NB4 (cell line): Measurements from ENCODE around the gene ABLIM2.

ENCODE experiments used
- MAX ChIP-seq: IDR thresholded peaks from 2 replicates; pipeline ENCODE4 v1.6.1; 2011; ENCODE audit warnings: low read depth, low read length
- POLR2A ChIP-seq: IDR thresholded peaks from 2 replicates; pipeline ENCODE4 v1.6.1; 2011; ENCODE audit warnings: mild to moderate bottlenecking; ENCODE audit not compliant: insufficient read length; ENCODE audit errors: extremely low read depth
- TF ChIP-seq, protein P1 (sequence below): IDR thresholded peaks from one replicate; pipeline ENCODE4 v1.5.1; 2012; ENCODE audit warnings: low read depth, low read length

- TF ChIP-seq, protein P1, sequence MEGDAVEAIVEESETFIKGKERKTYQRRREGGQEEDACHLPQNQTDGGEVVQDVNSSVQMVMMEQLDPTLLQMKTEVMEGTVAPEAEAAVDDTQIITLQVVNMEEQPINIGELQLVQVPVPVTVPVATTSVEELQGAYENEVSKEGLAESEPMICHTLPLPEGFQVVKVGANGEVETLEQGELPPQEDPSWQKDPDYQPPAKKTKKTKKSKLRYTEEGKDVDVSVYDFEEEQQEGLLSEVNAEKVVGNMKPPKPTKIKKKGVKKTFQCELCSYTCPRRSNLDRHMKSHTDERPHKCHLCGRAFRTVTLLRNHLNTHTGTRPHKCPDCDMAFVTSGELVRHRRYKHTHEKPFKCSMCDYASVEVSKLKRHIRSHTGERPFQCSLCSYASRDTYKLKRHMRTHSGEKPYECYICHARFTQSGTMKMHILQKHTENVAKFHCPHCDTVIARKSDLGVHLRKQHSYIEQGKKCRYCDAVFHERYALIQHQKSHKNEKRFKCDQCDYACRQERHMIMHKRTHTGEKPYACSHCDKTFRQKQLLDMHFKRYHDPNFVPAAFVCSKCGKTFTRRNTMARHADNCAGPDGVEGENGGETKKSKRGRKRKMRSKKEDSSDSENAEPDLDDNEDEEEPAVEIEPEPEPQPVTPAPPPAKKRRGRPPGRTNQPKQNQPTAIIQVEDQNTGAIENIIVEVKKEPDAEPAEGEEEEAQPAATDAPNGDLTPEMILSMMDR, result no peak
- no peak for TF ChIP-seq MAX
- TF ChIP-seq POLR2A, result no peak
These were observed 212.8 kb downstream of the ABLIM2 start for GRCh38 chr4:7945709-7946380.
